Hematopoietic multipotent progenitor cell treated with erythropoietin and hydrocortisone succinate and interleukin-3 and kit ligand, for 15 days (in vitro differentiated cells): ENCODE results near the gene PLXNA2.

Experiments
- DNase-seq: peaks from one replicate; pipeline ENCODE4 v3.0.0-alpha.2; 2015; ENCODE audit warnings: low spot score

PLXNA2 gene

DNA sequence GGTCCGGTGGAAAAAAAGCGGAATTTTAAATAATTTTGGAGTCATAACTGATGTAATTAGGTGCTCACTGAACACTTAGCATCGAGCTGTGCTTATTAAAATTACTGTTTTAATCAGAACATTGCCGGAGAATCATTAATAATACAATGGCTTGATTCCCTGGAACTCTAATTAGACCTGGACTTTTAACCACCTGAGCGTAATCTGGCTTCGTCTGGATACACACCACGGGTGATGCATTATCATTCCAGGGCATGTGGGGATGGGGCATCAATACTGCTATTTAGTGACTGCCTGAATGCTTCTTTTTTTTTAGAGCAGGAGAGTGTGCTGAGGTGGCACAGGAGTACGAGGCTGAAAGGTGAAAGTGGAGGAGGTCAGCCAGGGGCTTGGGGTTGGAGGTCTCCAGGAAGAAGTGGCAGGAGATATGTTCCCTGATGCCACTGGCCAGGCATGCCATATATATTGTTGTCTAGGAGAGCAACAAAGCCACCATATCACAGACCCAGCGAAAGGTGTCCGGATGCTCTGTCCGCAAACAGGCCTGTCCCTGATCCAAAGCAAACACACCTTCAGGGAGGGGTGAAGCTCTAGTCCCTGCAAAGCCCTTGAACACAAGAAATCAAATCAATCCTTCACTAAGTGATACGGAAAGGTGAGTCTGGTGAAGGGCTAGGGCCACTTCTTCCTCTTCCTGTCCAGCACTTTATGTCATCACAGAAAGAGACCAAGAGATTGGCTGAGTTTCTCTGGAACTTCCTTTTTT, 125.2 kb downstream of the PLXNA2 start:
- no peak for DNase-seq

DNA sequence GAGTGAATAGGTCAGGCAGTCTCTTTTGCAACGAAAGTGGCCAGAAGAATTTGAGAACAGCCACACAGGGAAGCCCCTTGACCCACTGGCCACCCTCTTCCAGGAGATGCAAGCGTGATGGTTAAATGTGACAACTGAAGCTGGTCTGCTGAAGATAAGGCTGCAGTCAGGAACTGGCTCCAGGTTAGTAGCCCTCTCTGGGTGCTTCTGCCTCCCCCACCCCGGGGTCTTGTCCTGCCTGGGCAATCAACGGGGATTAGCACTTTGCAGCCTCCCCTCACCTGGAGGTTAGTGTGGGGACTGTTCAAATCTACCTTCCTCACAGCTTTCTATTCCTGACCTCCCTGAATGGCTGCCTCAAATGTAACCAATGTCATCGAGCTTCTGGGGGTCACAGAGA, 125.9 kb downstream of the PLXNA2 start:
- no peak for DNase-seq

GRCh38 chr1:208117826-208118225, 126.4 kb downstream of the PLXNA2 start:
- DNase-seq: no peak

DNA sequence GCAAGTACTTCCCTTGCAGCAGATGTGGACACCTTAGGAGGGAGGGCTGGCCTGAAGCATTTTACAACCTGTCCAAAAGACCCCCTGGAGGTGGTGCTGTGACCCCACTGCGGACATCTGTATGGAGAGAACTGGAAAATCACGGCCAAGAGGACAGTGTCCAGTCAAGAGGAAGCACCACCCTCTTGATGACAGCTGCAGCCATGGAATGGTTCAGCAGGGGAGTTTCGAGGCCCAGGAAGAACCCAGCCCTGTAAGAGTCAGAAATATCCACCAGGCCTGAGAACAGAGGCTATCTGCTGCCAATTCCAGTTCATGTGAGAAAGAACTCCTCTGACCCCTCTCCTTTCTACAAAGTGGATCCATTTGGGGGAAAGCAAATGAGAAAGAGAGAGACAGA, 126.8 kb downstream of the PLXNA2 start:
- DNase-seq: no peak

GRCh38 chr1:208115924-208116640, 128.1 kb downstream of the PLXNA2 start:
- DNase-seq: no peak

DNA sequence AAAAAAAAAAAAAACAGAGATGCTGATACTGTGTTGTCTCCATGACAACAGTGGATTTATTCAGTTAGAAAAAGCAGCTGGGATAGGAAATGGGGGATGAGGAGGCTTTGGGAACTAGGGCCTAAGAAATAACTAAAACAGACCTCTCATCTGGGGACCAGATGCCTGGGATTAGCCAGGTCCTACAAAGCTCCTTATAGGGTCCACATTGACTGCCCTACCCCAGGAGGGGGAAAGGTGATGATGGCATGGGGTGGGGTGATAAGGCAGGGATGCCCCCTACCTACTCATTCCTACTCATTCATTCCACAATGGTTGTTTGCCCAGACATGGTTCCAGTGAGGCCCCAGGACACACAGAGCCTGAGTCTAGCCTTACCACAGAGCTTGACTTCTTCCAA, 131.2 kb downstream of the PLXNA2 start:
- no peak for DNase-seq

- DNase-seq: no peak
Observed at GRCh38 chr1:208112401-208112800, 131.8 kb downstream of the PLXNA2 start.

- no peak for DNase-seq
Observed at GRCh38 chr1:208111646-208112190, 132.5 kb downstream of the PLXNA2 start.

DNA sequence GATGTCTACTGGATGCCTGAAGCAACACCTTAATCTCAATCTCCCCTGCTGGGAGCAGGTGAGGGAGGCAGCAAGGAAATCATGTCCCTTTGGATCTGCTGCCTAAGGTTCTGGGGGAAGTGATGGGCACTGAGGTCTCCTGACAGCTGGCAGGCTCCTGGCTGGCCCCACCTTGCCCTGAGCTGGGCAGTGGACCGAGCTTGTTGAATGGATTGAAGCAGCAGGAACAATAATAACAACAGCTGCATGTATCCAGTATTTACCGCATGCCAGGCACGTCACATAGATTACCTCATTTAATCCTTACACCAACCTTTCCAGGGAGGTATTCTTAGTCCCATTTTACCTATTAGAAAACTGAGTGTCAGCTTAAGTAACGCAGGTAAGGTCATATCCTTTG, 133.9 kb downstream of the PLXNA2 start:
- no peak for DNase-seq

DNA sequence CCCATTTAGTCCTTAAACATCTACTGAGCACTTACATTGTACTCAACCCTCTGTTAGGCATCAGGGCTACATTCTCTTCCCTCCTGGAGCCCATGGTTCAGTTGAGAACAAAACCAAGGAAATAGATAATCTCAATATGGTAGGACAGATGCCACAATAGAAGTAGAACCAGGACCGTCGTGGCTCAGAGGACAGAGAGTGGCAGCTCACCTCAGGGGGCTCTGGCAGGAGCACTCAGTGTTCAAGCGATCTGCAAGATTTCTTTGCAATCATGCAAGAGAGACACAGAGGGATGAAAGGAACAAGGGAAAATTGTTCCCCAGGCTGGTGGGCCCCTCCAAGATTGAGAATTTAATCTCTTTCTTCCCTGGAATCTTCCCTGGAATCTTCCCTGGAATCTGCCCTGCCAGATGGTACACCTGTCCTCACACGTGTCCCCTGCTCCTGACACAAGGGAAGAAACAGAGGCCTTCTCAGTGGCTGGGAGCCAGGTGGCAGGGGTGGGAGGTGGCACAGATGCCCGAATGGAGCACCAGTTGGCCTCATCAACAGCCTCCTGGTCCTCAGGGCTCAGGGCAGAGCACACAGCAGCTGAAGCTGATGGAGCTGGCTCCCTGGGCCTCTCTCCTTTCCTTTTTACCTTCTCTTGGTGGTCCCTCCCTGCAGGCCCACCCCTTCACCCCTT, 135.4 kb downstream of the PLXNA2 start:
- DNase-seq: no peak

GRCh38 chr1:208108213-208108608, 136.0 kb downstream of the PLXNA2 start:
- DNase-seq: no peak

DNA sequence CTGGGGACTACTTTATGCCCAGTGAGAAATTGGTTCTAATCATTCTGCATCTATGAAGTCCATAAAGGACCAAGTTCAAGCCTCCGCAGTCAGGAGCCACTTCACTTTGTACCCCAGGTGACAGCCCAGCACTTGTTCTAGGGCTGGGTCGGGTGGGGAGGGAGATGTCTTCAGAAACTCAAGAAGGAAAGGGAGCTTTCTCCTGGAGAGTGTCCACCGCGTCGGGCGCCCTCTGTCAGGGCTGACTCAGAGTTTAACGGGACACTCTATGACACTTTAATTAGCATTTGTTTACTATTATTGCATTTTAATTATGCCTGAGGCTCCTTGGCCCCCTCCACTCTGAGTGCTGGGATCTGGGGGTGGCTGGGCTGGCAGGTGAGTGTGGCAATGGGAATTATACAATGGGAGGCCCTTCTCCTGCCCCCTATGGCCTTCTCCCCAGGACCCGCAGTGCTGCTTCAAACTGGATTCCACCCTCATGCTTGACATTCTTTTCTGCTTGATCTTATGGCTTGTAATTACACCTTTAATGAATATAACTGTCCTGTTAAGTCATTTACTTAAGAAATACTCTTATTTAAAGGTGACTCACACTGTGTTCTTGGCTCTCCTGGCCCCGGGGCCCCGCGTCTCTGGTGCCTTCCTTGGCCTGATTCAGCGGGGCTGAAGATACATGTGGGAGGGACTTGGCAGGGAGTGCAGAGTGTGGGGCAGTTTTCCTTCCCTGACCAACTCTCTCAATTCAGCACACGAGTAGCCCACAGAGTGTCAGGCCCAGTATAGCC, 136.6 kb downstream of the PLXNA2 start:
- no peak for DNase-seq

DNA sequence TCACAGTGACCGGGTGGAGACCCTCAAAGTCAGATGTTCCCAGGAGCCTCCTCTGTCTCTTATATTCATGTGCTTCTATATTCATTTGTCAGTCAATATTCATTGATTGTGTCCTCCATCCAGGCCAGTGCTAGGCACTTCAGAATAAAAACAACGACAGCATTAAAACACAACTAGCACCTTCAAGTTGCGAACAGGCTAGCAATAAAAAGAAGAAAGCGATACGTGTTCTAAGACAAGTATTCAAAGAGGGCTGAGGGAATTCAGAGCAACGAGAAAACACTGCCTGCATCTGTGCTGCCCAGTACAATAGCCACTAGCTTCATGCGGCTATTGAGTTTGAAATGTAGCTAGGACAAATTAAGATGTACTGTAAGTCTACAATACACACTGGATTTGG, 138.0 kb downstream of the PLXNA2 start:
- no peak for DNase-seq

- no peak for DNase-seq
Observed at GRCh38 chr1:208105756-208106155, 138.4 kb downstream of the PLXNA2 start.

DNA sequence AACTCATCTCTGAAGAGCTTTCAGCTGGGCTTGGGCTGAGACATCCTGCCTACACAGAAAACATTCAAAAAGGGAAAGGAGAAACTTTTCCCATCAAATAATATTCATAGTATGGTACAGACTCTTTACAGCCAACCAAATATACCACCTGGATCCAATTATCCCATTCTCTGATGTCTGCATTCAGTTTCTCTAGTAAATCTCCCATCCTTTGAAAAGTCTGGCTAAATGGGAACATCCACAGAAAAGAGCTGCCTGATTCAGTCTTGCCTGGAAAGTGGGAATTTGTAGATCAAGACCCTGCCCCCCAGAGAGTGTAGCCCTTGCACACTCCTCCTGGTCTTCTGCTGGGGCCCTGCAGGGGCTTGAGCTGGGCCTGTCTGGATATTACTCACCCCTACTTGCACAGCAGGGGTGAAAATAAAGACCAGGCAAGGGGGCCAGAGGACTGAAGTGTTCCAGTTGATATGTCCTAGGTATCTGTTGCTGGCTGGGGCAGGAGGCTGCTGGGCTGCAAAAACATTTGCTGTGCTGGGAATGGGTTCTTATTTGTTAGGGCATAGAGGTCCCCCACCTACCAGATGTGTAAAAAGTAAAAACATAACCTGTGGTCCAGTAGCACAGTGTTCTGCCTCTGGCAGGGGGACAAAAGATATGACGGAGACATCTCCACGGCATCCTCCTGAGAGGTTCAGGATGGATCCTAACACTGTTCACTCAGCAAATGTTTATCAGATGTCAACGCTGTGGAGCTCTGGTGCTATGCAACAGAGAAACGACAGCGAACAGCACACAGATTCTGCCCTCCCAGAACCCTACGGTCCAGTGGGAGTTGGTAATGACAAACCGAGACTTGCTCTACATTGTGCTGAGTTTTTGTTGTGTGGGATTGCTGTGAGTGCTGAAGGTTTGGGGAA, 140.3 kb downstream of the PLXNA2 start:
- no peak for DNase-seq

GRCh38 chr1:208101661-208102431, 142.3 kb downstream of the PLXNA2 start:
- no peak for DNase-seq

DNA sequence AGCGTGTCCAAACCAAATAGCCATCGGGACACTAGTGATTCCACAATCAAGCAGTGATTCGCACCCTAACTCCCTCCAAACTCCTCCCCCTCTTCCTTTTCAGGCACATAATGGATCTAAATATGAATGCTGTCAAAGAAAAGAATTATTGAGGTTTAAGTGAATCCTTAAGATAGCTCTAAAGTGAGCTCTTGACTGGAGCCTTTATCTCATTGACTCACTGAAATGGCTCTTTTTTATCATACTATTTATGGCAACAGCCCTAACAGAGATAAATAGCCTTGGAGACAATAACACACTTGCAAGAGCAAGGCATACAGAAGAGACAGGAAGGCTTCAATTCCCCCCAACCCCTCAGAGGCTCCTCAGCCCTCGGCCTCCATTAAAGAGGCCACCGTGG, 143.3 kb downstream of the PLXNA2 start:
- DNase-seq: no peak

- no peak for DNase-seq
Observed at GRCh38 chr1:208100106-208100505, 144.1 kb downstream of the PLXNA2 start.

GRCh38 chr1:208098773-208099172, 145.4 kb downstream of the PLXNA2 start:
- no peak for DNase-seq
